Mammary epithelial cell (primary cell): Measurements from ENCODE around the gene TYSND1.
"Not testable (repeated sequence)": the region's sequence is repeated elsewhere in the genome, so short reads cannot be mapped to it uniquely, and the experiment has no call there.

ENCODE experiments used
- CTCF ChIP-seq, 2 donors: IDR thresholded peaks in 1 of 2; conservative IDR thresholded peaks in 1 of 2; 2 replicates each; pipeline ENCODE4 v1.5.1; 2011 to 2012; ENCODE audit warnings: inconsistent platforms in 2 of 2, low read length in 2 of 2, mild to moderate bottlenecking in 2 of 2, control low read depth in 1 of 2, low read depth in 1 of 2; ENCODE audit not compliant: insufficient read depth in 1 of 2; ENCODE audit errors: extremely low read depth in 1 of 2
- EZH2 ChIP-seq: IDR thresholded peaks from 2 replicates; pipeline ENCODE4 v1.6.1; 2012; ENCODE audit warnings: low read length, inconsistent platforms, borderline replicate concordance

GRCh38 chr10:70159366-70159765, 12.9 kb upstream of the TYSND1 start:
- TF ChIP-seq CTCF (conservative IDR thresholded peaks at IDR 0.05 in 1 of 2, IDR thresholded peaks at IDR 0.05 in 1 of 2; ENCODE audit: extremely low read depth in 1 of 2, insufficient read depth in 1 of 2, low read depth in 1 of 2, low read length in 2 of 2); EZH2: not testable (repeated sequence)
